RWPE2 (cell line): ENCODE results near the gene NANOG.
"Not testable (repeated sequence)": the region's sequence is repeated elsewhere in the genome, so short reads cannot be mapped to it uniquely, and the experiment has no call there.

Source experiments
- ATAC-seq: fragments of 200-7000 bp; cut with Tn5 transposase; 3 replicates; pipeline ENCODE4 v1.9.1; 2021; ENCODE audit warnings: low read depth
- DNase-seq: peaks from one replicate; pipeline ENCODE4 v3.0.0-alpha.2; 2020; ENCODE audit warnings: low spot score
- H3K27ac ChIP-seq: fragments of 450-650 bp; 2 replicates; pipeline ENCODE4 v1.5.1; 2017; ENCODE audit warnings: mild to moderate bottlenecking; ENCODE audit not compliant: poor library complexity, severe bottlenecking
- H3K27me3 ChIP-seq: fragments of 250-450 bp; sonication (Bioruptor Pico); 2 replicates; pipeline ENCODE4 v1.5.1; 2021; ENCODE audit warnings: mild to moderate bottlenecking, moderate library complexity; ENCODE audit not compliant: insufficient read depth, poor library complexity, severe bottlenecking
- H3K36me3 ChIP-seq: fragments of 250-450 bp; sonication (Bioruptor Pico); 2 replicates; pipeline ENCODE4 v1.5.1; 2020; ENCODE audit warnings: low read depth, mild to moderate bottlenecking, moderate library complexity
- H3K4me1 ChIP-seq: fragments of 250-450 bp; sonication (Bioruptor Pico); 2 replicates; pipeline ENCODE4 v1.5.1; 2021; ENCODE audit warnings: mild to moderate bottlenecking, moderate library complexity; ENCODE audit not compliant: insufficient read depth, poor library complexity, severe bottlenecking
- H3K4me3 ChIP-seq: fragments of 250-450 bp; sonication (Bioruptor Pico); 2 replicates; pipeline ENCODE4 v1.5.1; 2021; ENCODE audit warnings: mild to moderate bottlenecking, moderate library complexity; ENCODE audit not compliant: severe bottlenecking
- H3K9me3 ChIP-seq: fragments of 250-450 bp; sonication (Bioruptor Pico); 2 replicates; pipeline ENCODE4 v1.5.1; 2021; ENCODE audit warnings: mild to moderate bottlenecking, moderate library complexity; ENCODE audit not compliant: severe bottlenecking
- TF ChIP-seq, protein P1 (sequence below): fragments of 450-650 bp; IDR thresholded peaks from one replicate; pipeline ENCODE4 v1.5.1; 2017; ENCODE audit warnings: mild to moderate bottlenecking, moderate library complexity; ENCODE audit not compliant: poor library complexity, severe bottlenecking

The NANOG gene

DNA sequence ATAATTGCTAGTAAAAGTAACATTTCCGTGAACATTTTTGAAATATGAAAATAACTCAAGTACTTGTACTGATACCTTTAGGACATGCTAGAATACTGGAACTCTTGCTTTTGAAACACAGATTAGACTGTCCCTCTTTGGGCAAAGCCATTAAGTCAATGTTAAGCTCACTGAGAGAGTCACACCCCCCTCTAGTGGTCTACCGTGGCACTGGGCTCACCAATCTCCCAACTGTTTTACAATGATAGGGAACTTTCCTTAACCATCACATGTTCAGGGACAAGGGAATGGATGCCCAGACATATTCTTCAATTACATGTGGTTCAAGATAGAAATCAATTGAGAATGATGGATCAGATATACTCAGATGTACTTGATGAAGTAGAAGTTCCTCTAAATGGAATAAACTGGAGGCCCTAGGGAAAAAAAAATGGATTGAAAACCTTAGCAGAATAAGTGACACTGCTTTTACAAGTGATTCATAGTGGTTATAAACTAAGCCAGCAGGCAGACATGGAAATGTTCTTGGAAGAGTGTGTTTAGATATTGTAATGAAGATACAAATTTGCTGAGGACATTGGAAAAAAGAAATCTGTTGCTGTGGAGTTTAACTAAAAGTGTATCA is 17.8 kb downstream of the NANOG start:
- no peaks in the 10 kb centered on the region for H3K9me3 ChIP-seq
- TF ChIP-seq, protein P1, sequence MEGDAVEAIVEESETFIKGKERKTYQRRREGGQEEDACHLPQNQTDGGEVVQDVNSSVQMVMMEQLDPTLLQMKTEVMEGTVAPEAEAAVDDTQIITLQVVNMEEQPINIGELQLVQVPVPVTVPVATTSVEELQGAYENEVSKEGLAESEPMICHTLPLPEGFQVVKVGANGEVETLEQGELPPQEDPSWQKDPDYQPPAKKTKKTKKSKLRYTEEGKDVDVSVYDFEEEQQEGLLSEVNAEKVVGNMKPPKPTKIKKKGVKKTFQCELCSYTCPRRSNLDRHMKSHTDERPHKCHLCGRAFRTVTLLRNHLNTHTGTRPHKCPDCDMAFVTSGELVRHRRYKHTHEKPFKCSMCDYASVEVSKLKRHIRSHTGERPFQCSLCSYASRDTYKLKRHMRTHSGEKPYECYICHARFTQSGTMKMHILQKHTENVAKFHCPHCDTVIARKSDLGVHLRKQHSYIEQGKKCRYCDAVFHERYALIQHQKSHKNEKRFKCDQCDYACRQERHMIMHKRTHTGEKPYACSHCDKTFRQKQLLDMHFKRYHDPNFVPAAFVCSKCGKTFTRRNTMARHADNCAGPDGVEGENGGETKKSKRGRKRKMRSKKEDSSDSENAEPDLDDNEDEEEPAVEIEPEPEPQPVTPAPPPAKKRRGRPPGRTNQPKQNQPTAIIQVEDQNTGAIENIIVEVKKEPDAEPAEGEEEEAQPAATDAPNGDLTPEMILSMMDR = peak; percentile 71
- no peaks in the 10 kb centered on the region for H3K4me1 ChIP-seq
- no peak for DNase-seq
- H3K27ac ChIP-seq = no peak overlapping the region
- H3K36me3 ChIP-seq = no peaks in the 10 kb centered on the region
- ATAC-seq = peak; percentile 49; the same call in 2 of the 3 replicates
- no peak overlapping the region for H3K4me3 ChIP-seq
- no peaks in the 10 kb centered on the region for H3K27me3 ChIP-seq

- H3K27me3 ChIP-seq = not testable (repeated sequence)
Observed at GRCh38 chr12:7825754-7826153, 36.6 kb downstream of the NANOG start.

DNA sequence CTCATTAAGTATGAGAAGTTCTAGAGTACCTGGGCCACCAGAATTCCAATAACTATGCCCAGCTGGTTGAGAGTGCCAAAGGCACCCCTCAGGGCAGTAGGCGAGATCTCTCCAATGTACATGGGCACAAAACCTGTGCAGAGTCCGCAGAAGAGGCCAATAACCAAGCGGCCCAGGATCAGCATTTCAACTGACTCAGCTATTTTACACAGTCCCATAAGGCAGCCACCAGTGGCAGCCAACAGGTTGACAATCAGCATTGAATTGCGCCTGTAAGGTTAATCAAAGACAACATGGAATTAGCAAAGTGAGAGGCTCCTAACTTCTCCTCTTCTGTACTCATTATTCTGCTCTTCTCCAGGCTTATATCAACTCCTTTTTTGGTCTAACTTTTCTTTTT is 40.5 kb downstream of the NANOG start:
- ATAC-seq, H3K27ac ChIP-seq, H3K9me3 ChIP-seq, H3K27me3 ChIP-seq, DNase-seq, H3K4me1 ChIP-seq, H3K36me3 ChIP-seq, H3K4me3 ChIP-seq: not testable (repeated sequence)

More at GRCh38 chr12:7825754-7826153, 36.6 kb downstream of the NANOG start:
- H3K4me1 ChIP-seq, H3K9me3 ChIP-seq, DNase-seq, H3K4me3 ChIP-seq, H3K36me3 ChIP-seq: not testable (repeated sequence)
- peak overlapping the region; percentile 57 for H3K27ac ChIP-seq
- ATAC-seq = peak; percentile 85

DNA sequence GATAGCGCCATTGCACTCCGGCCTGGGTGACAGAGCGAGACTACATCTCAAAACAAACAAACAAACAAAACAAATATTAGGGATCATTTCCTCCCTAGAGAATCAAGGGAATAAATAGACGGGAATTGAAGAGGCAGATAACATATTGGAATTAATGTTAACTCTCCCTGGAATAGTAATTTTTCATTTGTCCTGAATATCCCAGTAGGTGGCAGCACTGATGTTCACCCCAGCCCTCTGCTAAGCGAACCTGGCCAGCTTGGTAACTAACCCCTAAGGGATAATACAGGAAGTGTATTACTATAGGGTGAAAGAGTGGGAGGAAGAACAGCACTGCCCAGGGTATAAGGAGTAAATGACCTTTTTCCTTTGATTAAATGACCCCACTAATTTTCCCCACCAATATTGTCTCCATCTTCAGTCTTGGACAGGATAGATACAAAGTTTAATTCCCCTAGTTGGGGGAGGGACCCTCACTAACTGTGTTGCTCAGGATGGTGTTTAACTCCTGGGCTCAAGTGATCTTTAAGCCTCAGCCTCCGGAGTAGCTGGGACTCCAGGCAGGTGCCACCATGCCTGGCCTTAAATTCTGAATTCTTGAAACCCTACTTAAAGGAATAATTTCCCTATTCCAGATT is 43.0 kb downstream of the NANOG start:
- Histone ChIP-seq H3K4me3 (no peak overlapping the region), H3K9me3 (no peaks in the 10 kb centered on the region), H3K27ac (no peak overlapping the region), H3K36me3 (no peaks in the 10 kb centered on the region), H3K27me3 (no peaks in the 10 kb centered on the region), H3K4me1 (no peaks in the 10 kb centered on the region)
- ATAC-seq (peak; percentile 49; the same call in 1 of the 3 replicates), DNase-seq (no peak)
- TF ChIP-seq, protein P1 = peak; percentile 49

- H3K36me3 ChIP-seq, H3K4me3 ChIP-seq, DNase-seq, H3K9me3 ChIP-seq, H3K27me3 ChIP-seq, ATAC-seq, H3K27ac ChIP-seq, H3K4me1 ChIP-seq: not testable (repeated sequence)
Observed at GRCh38 chr12:7833201-7833600, 44.0 kb downstream of the NANOG start.

GRCh38 chr12:7833831-7834230 is 44.6 kb downstream of the NANOG start:
- ATAC-seq = no peak

More at GRCh38 chr12:7833831-7834230, 44.6 kb downstream of the NANOG start:
- Histone ChIP-seq H3K9me3 (no peaks in the 10 kb centered on the region), H3K4me1 (no peaks in the 10 kb centered on the region), H3K4me3 (no peak overlapping the region), H3K36me3 (no peaks in the 10 kb centered on the region), H3K27me3 (no peaks in the 10 kb centered on the region), H3K27ac (no peak overlapping the region)
- DNase-seq = no peak
- TF ChIP-seq, protein P1 = no peak
